Mucosa of descending colon (tissue), 3 donors: ENCODE measurements around the gene TMEM87B. TPM values are rescaled to one million over a fixed set of nuclear protein-coding genes. Genes with fewer than 3 reads are reported as not detected.
A peak's percentile ranks its signal among the peaks of the same experiment; 100 is the strongest.

Source experiments
- ATAC-seq: fragments of 200-7000 bp; cut with Tn5 transposase; one replicate; pipeline ENCODE4 v1.9.1; 2020; ENCODE audit warnings: mild to moderate bottlenecking, moderate library complexity
- DNase-seq, 3 donors: peaks; one replicate each; pipeline ENCODE4 v3.0.0-alpha.2; 2020
- H3K36me3 ChIP-seq: fragments of 200-600 bp; one replicate; pipeline ENCODE4 v1.8.0; 2021; ENCODE audit warnings: low read depth, mild to moderate bottlenecking
- H3K4me1 ChIP-seq: fragments of 200-600 bp; one replicate; pipeline ENCODE4 v1.8.0; 2021; ENCODE audit warnings: low read depth, mild to moderate bottlenecking
- H3K4me3 ChIP-seq: fragments of 200-600 bp; one replicate; pipeline ENCODE4 v1.8.0; 2021; ENCODE audit warnings: mild to moderate bottlenecking
- H3K9me3 ChIP-seq: fragments of 200-600 bp; one replicate; pipeline ENCODE4 v1.8.0; 2021; ENCODE audit warnings: mild to moderate bottlenecking
- CTCF ChIP-seq: fragments of 200-600 bp; IDR thresholded peaks from one replicate; pipeline ENCODE4 v1.8.0; 2022; ENCODE audit warnings: antibody characterized with exemption, mild to moderate bottlenecking
- intact Hi-C, 2 donors: fragments of 100-400 bp; cut with DNase I in 1 of 2; cut with micrococcal nuclease in 1 of 2; formaldehyde crosslinking; loops; one replicate each; pipeline versions ENCODE4 v1.11.0 to v1.11.1; 2022; cut with DNase I, micrococcal nuclease
- total RNA-seq, 3 donors: library from RNA; stranded (reverse); fragmentation: NEBNext Ultra II Directional in 2 of 3; extraction: Animal tissue kit (Norgen Biotek cat#: 25700) in 2 of 3; gene quantifications; one replicate each; pipeline versions ENCODE4 v1.2.1 to v1.2.4, GENCODE V29; 2021 to 2023
- donor health status: DM: no; HTN: no; CAD: no; lungs with moderate emphysema.
- donor health status: DM: no; HTN: no; CAD: no.
- donor health status: DM: no; HTN: yes; CAD: no.

The TMEM87B gene
- total RNA-seq, 3 donors from 2014 or later, result 39.2 to 72.2 (median 55.7) TPM

GRCh38 chr2:112021781-112022231 is 33.3 kb upstream of the TMEM87B start:
- Histone ChIP-seq H3K9me3 (no peaks in the 10 kb centered on the region), H3K36me3 (no peaks in the 10 kb centered on the region), H3K4me3 (no peak overlapping the region), H3K4me1 (no peaks in the 10 kb centered on the region)
- DNase-seq, result no peak
- intact Hi-C loops, result no loop called here
- peak; percentile 42 for ATAC-seq
- TF ChIP-seq CTCF, result no peak

- intact Hi-C loops, result no loop called here
- Histone ChIP-seq H3K9me3 (no peaks in the 10 kb centered on the region), H3K4me1 (no peaks in the 10 kb centered on the region), H3K36me3 (no peaks in the 10 kb centered on the region), H3K4me3 (no peak overlapping the region)
- DNase-seq (no peak), ATAC-seq (no peak)
- TF ChIP-seq CTCF, result no peak
These were observed 31.4 kb upstream of the TMEM87B start for GRCh38 chr2:112023707-112024106.

- ATAC-seq (no peak), DNase-seq (no peak)
- no peaks in the 10 kb centered on the region for H3K4me1 ChIP-seq
- no peak for TF ChIP-seq CTCF
- H3K4me3 ChIP-seq, result no peak overlapping the region
- H3K36me3 ChIP-seq, result no peaks in the 10 kb centered on the region
- no peaks in the 10 kb centered on the region for H3K9me3 ChIP-seq
- intact Hi-C loops, result no loop called here
These were observed 30.8 kb upstream of the TMEM87B start for GRCh38 chr2:112024231-112024630.

- no peak for ATAC-seq
- TF ChIP-seq CTCF, result no peak
- no peak for DNase-seq
- no peak overlapping the region for H3K4me3 ChIP-seq
- H3K9me3 ChIP-seq, result no peaks in the 10 kb centered on the region
- no peaks in the 10 kb centered on the region for H3K4me1 ChIP-seq
- intact Hi-C loops, result no loop called here
- no peaks in the 10 kb centered on the region for H3K36me3 ChIP-seq
These were observed 30.1 kb upstream of the TMEM87B start for GRCh38 chr2:112024896-112025491.

- Histone ChIP-seq H3K4me1 (no peaks in the 10 kb centered on the region), H3K4me3 (no peak overlapping the region), H3K36me3 (no peaks in the 10 kb centered on the region), H3K9me3 (no peaks in the 10 kb centered on the region)
- intact Hi-C loops, result no loop called here
- TF ChIP-seq CTCF, result no peak
- no peak for ATAC-seq
- DNase-seq, result peak in 1 of 3 donors; percentile 32
These were observed 28.6 kb upstream of the TMEM87B start for GRCh38 chr2:112026509-112026908.

- no peak for TF ChIP-seq CTCF
- Histone ChIP-seq H3K36me3 (no peaks in the 10 kb centered on the region), H3K9me3 (no peaks in the 10 kb centered on the region), H3K4me3 (no peak overlapping the region), H3K4me1 (peaks cover 11% of the 10 kb centered on the region)
- no peak for DNase-seq
- ATAC-seq, result no peak
- intact Hi-C loops, result no loop called here
These were observed 27.3 kb upstream of the TMEM87B start for GRCh38 chr2:112027767-112028166.
